ENCODE results near the gene ESR1. TPM values are rescaled to one million over a fixed set of nuclear protein-coding genes. Genes with fewer than 3 reads are reported as not detected.

ESR1 gene
- total and polyA plus RNA-seq, 2 donors (not counting 3 experiments of a cell fraction or from before 2014, with no cell fraction given): 0.01 TPM; not detected in 1

- H2AFZ ChIP-seq (ENCODE audit: low read depth, low read length): no peak overlapping the region
- TF ChIP-seq GATA2 (IDR thresholded peaks at IDR 0.05; ENCODE audit: insufficient read depth, insufficient read length, low read depth, low read length): no peak
- TF ChIP-seq POLR2AphosphoS5 (IDR thresholded peaks at IDR 0.05; ENCODE audit: insufficient read depth, low read depth, low read length): no peak
- no peak for TF ChIP-seq POLR2A (IDR thresholded peaks at IDR 0.05; ENCODE audit: low read depth, low read length)
- no peak for TF ChIP-seq FOS (IDR thresholded peaks at IDR 0.05; ENCODE audit: borderline replicate concordance, insufficient read depth, low read length)
- TF ChIP-seq JUN (IDR thresholded peaks at IDR 0.05; ENCODE audit: borderline replicate concordance, insufficient read depth, insufficient read length, low read depth): no peak
- no peak for TF ChIP-seq MYC (IDR thresholded peaks at IDR 0.05; ENCODE audit: low read depth, low read length)
- no peak for TF ChIP-seq MAX (IDR thresholded peaks at IDR 0.05; ENCODE audit: insufficient read depth, insufficient read length)
- no peak for TF ChIP-seq CTCF (IDR thresholded peaks at IDR 0.05; ENCODE audit: extremely low read depth in 1 of 2, insufficient read depth in 1 of 2, low read depth in 1 of 2, low read length in 2 of 2)
- TF ChIP-seq EZH2 (IDR thresholded peaks at IDR 0.05; ENCODE audit: borderline replicate concordance, low read depth, low read length, severe bottlenecking): no peak
- no peak overlapping the region for H3K4me3 ChIP-seq (replicated peaks in 1 of 3; ENCODE audit: insufficient read depth in 1 of 3, low read depth in 1 of 3, low read length in 3 of 3)
- DNase-seq (ENCODE audit: low read depth, low spot score) (no peak), FAIRE-seq (no peak)
- no TSS peak for BruUV-seq (replicated peaks)
- no peak overlapping the region for H3K9ac ChIP-seq (replicated peaks; ENCODE audit: extremely low read depth, insufficient read depth, low read length)
- ChIA-PET POLR2A (no interaction called here), CTCF (interaction anchor here (1.1 kb wide), 1 partner anchor 39 kb away, joined by 4 read pairs; no protein-coding TSS in a partner anchor)
- H3K27ac ChIP-seq (ENCODE audit: insufficient read depth, low read depth, low read length): no peak overlapping the region
- no peaks in the 10 kb centered on the region for H3K9me3 ChIP-seq (replicated peaks; ENCODE audit: control insufficient read depth, insufficient read depth, low read length)
- no peaks in the 10 kb centered on the region for H3K9me1 ChIP-seq (replicated peaks; ENCODE audit: control insufficient read depth, extremely low read depth, insufficient read depth, low read length)
- peaks cover 11% of the 10 kb centered on the region for H3K4me1 ChIP-seq (ENCODE audit: control insufficient read depth, extremely low read depth, insufficient read depth, low read length)
- dilution Hi-C loops (cut with MboI; ENCODE audit: extremely low pct_ligation_motif_present, low sequenced_read_pairs) (no loop called here), intact Hi-C loops (cut with micrococcal nuclease) (no loop called here)
- H3K36me3 ChIP-seq (ENCODE audit: control insufficient read depth in 2 of 2, extremely low read depth in 1 of 2, insufficient read depth in 2 of 2, low read length in 2 of 2): no peaks in the 10 kb centered on the region
- no peak overlapping the region for H3K4me2 ChIP-seq (ENCODE audit: insufficient read depth, low read length)
- H3K27me3 ChIP-seq (ENCODE audit: control insufficient read depth in 2 of 2, insufficient read depth in 2 of 2, low read length in 2 of 2): peaks cover 42 to 57% of the 10 kb centered on the region in 2 experiments
- no peaks in the 10 kb centered on the region for H3K79me2 ChIP-seq (ENCODE audit: control insufficient read depth, insufficient read depth, low read length)
- H4K20me1 ChIP-seq (replicated peaks; ENCODE audit: control insufficient read depth, extremely low read depth, insufficient read depth, low read length): no peaks in the 10 kb centered on the region
Measured at GRCh38 chr6:151804585-151805285, 2.7 kb upstream of the ESR1 start.
